PC-9 (cell line): ENCODE results near the gene EPS8L3.

Source experiments
- EZH2 ChIP-seq: fragments of 200-600 bp; sonication (generic); IDR thresholded peaks from 2 replicates; pipeline ENCODE4 v1.8.0; 2017; ENCODE audit warnings: antibody characterized with exemption, low read depth
- TF ChIP-seq, protein P1 (sequence below): fragments of 200-600 bp; sonication (generic); conservative IDR thresholded peaks from 2 replicates; pipeline ENCODE4 v1.6.1; 2017; ENCODE audit warnings: mixed run types, antibody characterized with exemption, mild to moderate bottlenecking, moderate library complexity

DNA sequence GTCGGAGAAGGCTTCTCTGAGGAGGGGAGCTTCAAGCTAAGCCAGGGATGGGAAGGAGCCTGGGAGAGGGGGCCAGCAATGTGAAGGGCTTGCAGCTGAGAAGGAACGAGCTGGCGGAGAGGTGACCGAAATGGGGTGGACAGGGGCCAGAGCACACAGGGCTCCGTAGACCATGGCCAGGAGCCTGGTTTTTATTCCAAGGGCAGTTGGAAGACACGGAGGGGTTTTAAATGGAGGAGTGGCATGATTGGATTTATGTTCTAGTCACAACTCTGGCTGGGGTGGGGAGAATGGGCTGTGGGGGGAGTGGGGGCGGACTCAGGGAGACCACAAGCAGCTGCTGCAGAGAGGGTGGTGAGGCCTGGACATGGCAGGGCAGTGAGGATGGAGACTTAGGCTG lies 5.1 kb upstream of the EPS8L3 start:
- TF ChIP-seq, protein P1, sequence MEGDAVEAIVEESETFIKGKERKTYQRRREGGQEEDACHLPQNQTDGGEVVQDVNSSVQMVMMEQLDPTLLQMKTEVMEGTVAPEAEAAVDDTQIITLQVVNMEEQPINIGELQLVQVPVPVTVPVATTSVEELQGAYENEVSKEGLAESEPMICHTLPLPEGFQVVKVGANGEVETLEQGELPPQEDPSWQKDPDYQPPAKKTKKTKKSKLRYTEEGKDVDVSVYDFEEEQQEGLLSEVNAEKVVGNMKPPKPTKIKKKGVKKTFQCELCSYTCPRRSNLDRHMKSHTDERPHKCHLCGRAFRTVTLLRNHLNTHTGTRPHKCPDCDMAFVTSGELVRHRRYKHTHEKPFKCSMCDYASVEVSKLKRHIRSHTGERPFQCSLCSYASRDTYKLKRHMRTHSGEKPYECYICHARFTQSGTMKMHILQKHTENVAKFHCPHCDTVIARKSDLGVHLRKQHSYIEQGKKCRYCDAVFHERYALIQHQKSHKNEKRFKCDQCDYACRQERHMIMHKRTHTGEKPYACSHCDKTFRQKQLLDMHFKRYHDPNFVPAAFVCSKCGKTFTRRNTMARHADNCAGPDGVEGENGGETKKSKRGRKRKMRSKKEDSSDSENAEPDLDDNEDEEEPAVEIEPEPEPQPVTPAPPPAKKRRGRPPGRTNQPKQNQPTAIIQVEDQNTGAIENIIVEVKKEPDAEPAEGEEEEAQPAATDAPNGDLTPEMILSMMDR: no peak
- no peak for TF ChIP-seq EZH2
